ENCODE measurements around the gene MYH3.

MYH3 gene

DNA sequence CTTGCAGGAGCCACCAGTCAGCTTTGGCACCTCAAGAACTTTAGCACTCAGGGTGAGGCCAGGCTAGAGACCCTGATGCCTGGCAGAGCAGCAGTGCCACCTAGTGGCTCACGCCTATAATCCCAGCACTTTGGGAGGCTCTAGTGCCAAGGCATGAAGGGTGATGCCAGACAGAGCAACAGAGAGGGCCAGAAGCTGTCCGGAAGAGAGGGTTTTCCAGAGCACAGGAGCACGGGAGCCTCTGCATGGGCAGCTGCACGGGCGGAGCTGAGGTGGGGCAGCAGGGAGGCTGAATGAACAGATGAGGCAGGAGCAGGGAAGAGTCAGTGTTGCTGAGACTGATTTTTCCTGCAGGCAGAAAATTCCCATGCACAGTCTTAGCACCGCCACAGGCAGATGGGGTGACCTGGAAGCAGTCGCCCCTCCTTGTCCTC, 38.9 kb downstream of the MYH3 start:
- WGBS (ENCODE audit: extremely low coverage, insufficient coverage, low lambda C conversion rate) = no CpG with 5 or more reads among the region's 7 CpGs
- peak; percentile 89 for DNase-seq

DNA sequence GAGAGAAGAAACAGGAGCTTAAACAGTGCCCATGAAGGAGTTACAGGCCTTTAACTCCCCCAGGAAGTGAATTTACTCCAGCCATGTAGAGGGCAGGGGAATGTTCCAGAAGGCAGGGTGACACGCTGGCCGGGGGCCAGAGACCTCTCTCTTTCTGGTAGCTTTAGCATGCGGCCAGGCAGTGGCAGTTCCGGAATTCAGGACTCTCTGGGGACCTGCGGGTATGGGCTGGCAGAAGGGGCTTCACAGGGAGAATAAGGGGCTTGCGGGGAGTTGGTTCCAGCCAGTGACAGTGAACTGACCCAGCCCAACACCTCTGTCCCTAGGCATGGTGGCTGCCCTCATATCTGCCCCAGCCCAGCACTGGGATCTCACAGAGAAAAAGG, 40.0 kb downstream of the MYH3 start:
- Histone ChIP-seq H3K18ac (ENCODE audit: low read length) (no peak overlapping the region), H3K4me2 (ENCODE audit: low read length) (no peak overlapping the region), H3K9ac (ENCODE audit: low read length) (no peak overlapping the region), H3K4me3 (ENCODE audit: low read length) (no peak overlapping the region), H3K23ac (ENCODE audit: low read length) (no peak overlapping the region), H2AK5ac (ENCODE audit: low read length) (no peak overlapping the region), H3K79me1 (ENCODE audit: low read length) (no peaks in the 10 kb centered on the region), H2BK120ac (ENCODE audit: low read depth, low read length) (no peak overlapping the region), H4K8ac (ENCODE audit: low read depth, low read length) (no peak overlapping the region), H2BK5ac (ENCODE audit: low read length) (no peak overlapping the region), H3K27me3 (ENCODE audit: insufficient read depth, low read length, poor library complexity) (no peaks in the 10 kb centered on the region), H3K4me1 (ENCODE audit: control insufficient read depth, low read depth, low read length) (no peaks in the 10 kb centered on the region), H4K5ac (ENCODE audit: low read length) (no peak overlapping the region), H3K36me3 (ENCODE audit: control insufficient read depth, insufficient read depth, low read length) (no peaks in the 10 kb centered on the region), H3K79me2 (ENCODE audit: control insufficient read depth, insufficient read depth, low read length) (no peaks in the 10 kb centered on the region), H3K56ac (ENCODE audit: low read length) (no peak overlapping the region), H2BK15ac (replicated peaks; ENCODE audit: low read depth) (no peak overlapping the region), H3K27ac (ENCODE audit: low read depth, low read length) (no peak overlapping the region), H3K4ac (ENCODE audit: low read depth, low read length) (no peak overlapping the region)
- no CpG with 5 or more reads among the region's 6 CpGs for WGBS (ENCODE audit: extremely low coverage, insufficient coverage, low lambda C conversion rate)
- no peak for DNase-seq

More for the DNA sequence above, 38.9 kb downstream of the MYH3 start:
- Histone ChIP-seq H3K36me3 (ENCODE audit: control insufficient read depth, insufficient read depth, low read length) (no peaks in the 10 kb centered on the region), H3K27ac (ENCODE audit: low read depth, low read length) (no peak overlapping the region), H3K27me3 (ENCODE audit: insufficient read depth, low read length, poor library complexity) (no peaks in the 10 kb centered on the region), H2AK5ac (ENCODE audit: low read length) (no peak overlapping the region), H3K56ac (ENCODE audit: low read length) (peak overlapping the region; percentile 47), H2BK15ac (replicated peaks; ENCODE audit: low read depth) (no peak overlapping the region), H3K9ac (ENCODE audit: low read length) (no peak overlapping the region), H2BK120ac (ENCODE audit: low read depth, low read length) (no peak overlapping the region), H3K4me3 (ENCODE audit: low read length) (no peak overlapping the region), H2BK5ac (ENCODE audit: low read length) (no peak overlapping the region), H3K18ac (ENCODE audit: low read length) (no peak overlapping the region), H3K79me1 (ENCODE audit: low read length) (no peaks in the 10 kb centered on the region), H3K23ac (ENCODE audit: low read length) (no peak overlapping the region), H3K4me2 (ENCODE audit: low read length) (no peak overlapping the region), H3K79me2 (ENCODE audit: control insufficient read depth, insufficient read depth, low read length) (no peaks in the 10 kb centered on the region), H3K4ac (ENCODE audit: low read depth, low read length) (no peak overlapping the region), H4K5ac (ENCODE audit: low read length) (no peak overlapping the region), H4K8ac (ENCODE audit: low read depth, low read length) (no peak overlapping the region), H3K4me1 (ENCODE audit: control insufficient read depth, low read depth, low read length) (no peaks in the 10 kb centered on the region)

DNA sequence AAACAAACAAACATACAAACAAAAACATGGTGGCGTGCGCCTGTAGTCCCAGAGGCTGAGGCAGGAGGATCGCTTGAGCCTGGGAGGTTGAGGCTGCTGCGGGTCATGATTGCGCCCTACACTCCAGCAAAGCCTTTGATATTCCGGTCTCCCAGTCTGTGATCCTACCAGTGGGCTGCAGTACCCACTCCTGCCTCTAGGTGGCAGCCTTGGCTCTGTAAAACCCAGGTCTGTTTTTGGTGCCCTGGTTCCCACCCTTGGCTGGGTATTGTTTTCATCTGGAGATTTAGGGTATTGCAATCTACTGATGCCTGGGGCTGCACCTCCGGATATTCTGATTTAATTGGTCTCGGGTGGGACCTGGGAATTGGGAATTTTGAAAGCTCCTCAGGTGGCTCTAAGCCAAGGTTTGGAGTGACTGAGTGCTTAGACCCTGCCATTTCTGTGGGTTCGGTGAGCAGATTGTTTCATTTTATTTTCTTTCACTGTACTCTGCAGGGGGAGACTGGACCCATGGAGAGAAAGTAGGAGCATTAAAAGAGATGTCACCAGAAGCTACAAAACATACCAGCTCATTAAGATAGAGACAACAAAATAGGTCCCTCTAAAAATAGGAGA, 40.5 kb downstream of the MYH3 start:
- H3K18ac ChIP-seq (ENCODE audit: low read length) = no peak overlapping the region
- H2AK5ac ChIP-seq (ENCODE audit: low read length) = no peak overlapping the region
- no peak overlapping the region for H3K4ac ChIP-seq (ENCODE audit: low read depth, low read length)
- H3K79me1 ChIP-seq (ENCODE audit: low read length) = no peaks in the 10 kb centered on the region
- H3K4me2 ChIP-seq (ENCODE audit: low read length) = no peak overlapping the region
- no peak overlapping the region for H3K27ac ChIP-seq (ENCODE audit: low read depth, low read length)
- H3K4me1 ChIP-seq (ENCODE audit: control insufficient read depth, low read depth, low read length) = no peaks in the 10 kb centered on the region
- H3K79me2 ChIP-seq (ENCODE audit: control insufficient read depth, insufficient read depth, low read length) = no peaks in the 10 kb centered on the region
- no peak overlapping the region for H4K5ac ChIP-seq (ENCODE audit: low read length)
- H3K27me3 ChIP-seq (ENCODE audit: insufficient read depth, low read length, poor library complexity) = no peaks in the 10 kb centered on the region
- no peak overlapping the region for H2BK15ac ChIP-seq (replicated peaks; ENCODE audit: low read depth)
- peak; percentile 93 for DNase-seq
- no peak overlapping the region for H4K8ac ChIP-seq (ENCODE audit: low read depth, low read length)
- H3K56ac ChIP-seq (ENCODE audit: low read length) = no peak overlapping the region
- no CpG with 5 or more reads among the region's 9 CpGs for WGBS (ENCODE audit: extremely low coverage, insufficient coverage, low lambda C conversion rate)
- no peak overlapping the region for H3K9ac ChIP-seq (ENCODE audit: low read length)
- no peak overlapping the region for H3K23ac ChIP-seq (ENCODE audit: low read length)
- H2BK5ac ChIP-seq (ENCODE audit: low read length) = no peak overlapping the region
- H3K4me3 ChIP-seq (ENCODE audit: low read length) = no peak overlapping the region
- H3K36me3 ChIP-seq (ENCODE audit: control insufficient read depth, insufficient read depth, low read length) = no peaks in the 10 kb centered on the region
- no peak overlapping the region for H2BK120ac ChIP-seq (ENCODE audit: low read depth, low read length)

DNA sequence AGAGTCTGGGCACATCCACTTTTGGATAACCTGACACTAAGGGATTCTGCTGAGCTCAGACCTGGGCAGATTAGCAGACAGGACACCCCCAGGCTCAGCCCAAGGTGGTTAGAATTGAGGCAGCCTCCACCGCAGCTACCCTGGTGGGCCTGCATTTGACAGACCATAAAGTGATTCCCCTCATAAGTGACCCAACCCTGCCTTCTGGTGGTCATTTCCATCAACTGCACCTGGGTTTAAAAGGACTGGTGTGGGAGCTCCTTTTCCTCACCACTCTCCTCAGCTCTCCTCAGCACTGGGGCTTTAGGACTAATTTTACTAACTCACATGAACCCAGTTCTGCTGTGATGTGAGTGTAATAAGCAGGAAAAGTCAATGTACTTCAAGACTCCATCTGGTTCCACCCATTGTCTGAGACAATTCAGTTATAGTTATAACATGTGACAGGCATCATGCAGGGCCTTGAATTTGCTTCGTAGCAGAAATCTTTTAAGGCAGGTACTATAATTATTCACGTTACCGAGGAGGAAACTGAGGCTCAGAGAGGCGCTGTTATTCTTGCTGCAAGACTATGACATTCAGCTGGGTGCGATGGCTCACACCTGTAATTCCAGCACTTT, 42.5 kb downstream of the MYH3 start:
- Histone ChIP-seq H3K36me3 (ENCODE audit: control insufficient read depth, insufficient read depth, low read length) (no peaks in the 10 kb centered on the region), H3K4ac (ENCODE audit: low read depth, low read length) (no peak overlapping the region), H3K79me2 (ENCODE audit: control insufficient read depth, insufficient read depth, low read length) (no peaks in the 10 kb centered on the region), H2AK5ac (ENCODE audit: low read length) (no peak overlapping the region), H3K4me1 (ENCODE audit: control insufficient read depth, low read depth, low read length) (no peaks in the 10 kb centered on the region), H2BK120ac (ENCODE audit: low read depth, low read length) (no peak overlapping the region), H3K23ac (ENCODE audit: low read length) (no peak overlapping the region), H3K56ac (ENCODE audit: low read length) (no peak overlapping the region), H2BK5ac (ENCODE audit: low read length) (no peak overlapping the region), H3K4me2 (ENCODE audit: low read length) (no peak overlapping the region), H3K27ac (ENCODE audit: low read depth, low read length) (no peak overlapping the region), H3K79me1 (ENCODE audit: low read length) (no peaks in the 10 kb centered on the region), H3K27me3 (ENCODE audit: insufficient read depth, low read length, poor library complexity) (no peaks in the 10 kb centered on the region), H3K9ac (ENCODE audit: low read length) (no peak overlapping the region), H4K5ac (ENCODE audit: low read length) (no peak overlapping the region), H4K8ac (ENCODE audit: low read depth, low read length) (no peak overlapping the region), H3K4me3 (ENCODE audit: low read length) (no peak overlapping the region), H2BK15ac (replicated peaks; ENCODE audit: low read depth) (no peak overlapping the region), H3K18ac (ENCODE audit: low read length) (no peak overlapping the region)
- peak; percentile 79 for DNase-seq
- WGBS (ENCODE audit: extremely low coverage, insufficient coverage, low lambda C conversion rate) = no CpG with 5 or more reads among the region's 6 CpGs

DNA sequence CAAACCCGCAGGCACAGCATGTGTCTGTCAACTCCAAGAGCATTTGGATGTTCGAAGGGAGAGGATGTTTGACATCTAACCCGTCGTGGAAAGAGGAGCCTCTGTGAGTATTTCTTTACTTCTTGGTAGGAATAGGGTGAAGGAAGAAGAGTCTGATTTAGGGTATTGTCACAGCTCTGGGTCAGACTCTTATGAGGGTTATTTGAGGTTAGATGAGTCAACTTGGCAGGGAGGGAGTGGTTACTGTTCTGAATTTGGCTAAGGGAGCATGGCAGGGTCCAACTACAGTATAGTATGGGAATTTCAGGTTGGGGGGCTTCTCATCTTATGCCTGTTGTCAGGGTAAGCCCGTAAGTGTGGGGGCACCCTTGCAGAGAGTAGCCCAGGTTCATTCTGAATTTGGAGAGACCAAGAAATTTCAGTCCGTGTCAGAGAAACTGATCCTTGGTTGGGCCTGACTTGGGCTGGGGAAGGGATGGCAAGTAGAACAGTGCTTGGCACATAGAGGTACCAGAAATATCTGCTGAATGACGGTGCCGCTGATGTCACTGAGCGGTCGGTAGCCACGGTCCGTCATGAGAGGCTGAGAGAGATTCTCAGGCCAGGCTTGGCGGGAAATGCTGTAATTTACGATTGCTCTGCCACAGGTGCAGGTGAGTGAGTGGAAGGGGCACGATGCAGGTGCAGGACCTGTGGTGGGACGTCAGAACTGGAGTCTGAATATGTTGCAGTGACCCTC, 43.2 kb downstream of the MYH3 start:
- DNase-seq = no peak
- Histone ChIP-seq H3K27ac (ENCODE audit: low read depth, low read length) (no peak overlapping the region), H3K4me2 (ENCODE audit: low read length) (no peak overlapping the region)

More for the DNA sequence above, 43.2 kb downstream of the MYH3 start:
- no peaks in the 10 kb centered on the region for H3K4me1 ChIP-seq (ENCODE audit: control insufficient read depth, low read depth, low read length)
- no peak overlapping the region for H2BK120ac ChIP-seq (ENCODE audit: low read depth, low read length)
- no peak overlapping the region for H3K4ac ChIP-seq (ENCODE audit: low read depth, low read length)
- H2BK15ac ChIP-seq (replicated peaks; ENCODE audit: low read depth) = no peak overlapping the region
- no peaks in the 10 kb centered on the region for H3K79me1 ChIP-seq (ENCODE audit: low read length)
- H3K79me2 ChIP-seq (ENCODE audit: control insufficient read depth, insufficient read depth, low read length) = no peaks in the 10 kb centered on the region
- peak overlapping the region; percentile 27 for H2AK5ac ChIP-seq (ENCODE audit: low read length)
- H3K23ac ChIP-seq (ENCODE audit: low read length) = no peak overlapping the region
- no peak overlapping the region for H2BK5ac ChIP-seq (ENCODE audit: low read length)
- H4K8ac ChIP-seq (ENCODE audit: low read depth, low read length) = no peak overlapping the region
- H3K27me3 ChIP-seq (ENCODE audit: insufficient read depth, low read length, poor library complexity) = no peaks in the 10 kb centered on the region
- H3K9ac ChIP-seq (ENCODE audit: low read length) = no peak overlapping the region
- H4K5ac ChIP-seq (ENCODE audit: low read length) = no peak overlapping the region
- no peaks in the 10 kb centered on the region for H3K36me3 ChIP-seq (ENCODE audit: control insufficient read depth, insufficient read depth, low read length)
- no CpG with 5 or more reads among the region's 16 CpGs for WGBS (ENCODE audit: extremely low coverage, insufficient coverage, low lambda C conversion rate)
- H3K18ac ChIP-seq (ENCODE audit: low read length) = no peak overlapping the region
- H3K56ac ChIP-seq (ENCODE audit: low read length) = no peak overlapping the region
- H3K4me3 ChIP-seq (ENCODE audit: low read length) = no peak overlapping the region

Data from mesendoderm (in vitro differentiated cells).